Trophoblast cell (in vitro differentiated cells and primary cell): ENCODE data around the gene GOSR1.
"Not testable (repeated sequence)": the region's sequence is repeated elsewhere in the genome, so short reads cannot be mapped to it uniquely, and the experiment has no call there.

Experiments used
- DNase-seq, 2 donors: peaks; one replicate each; pipeline ENCODE4 v3.0.0-alpha.2; 2016
- H2AFZ ChIP-seq: 2 replicates; pipeline ENCODE4 v1.6.1; 2013; ENCODE audit warnings: low read length, moderate library complexity, mild to moderate bottlenecking; ENCODE audit not compliant: insufficient read depth, poor library complexity
- H2AK5ac ChIP-seq: 2 replicates; pipeline ENCODE4 v1.6.1; 2013; ENCODE audit warnings: mild to moderate bottlenecking, low read length
- H2BK120ac ChIP-seq: 2 replicates; pipeline ENCODE4 v1.6.1; 2013; ENCODE audit warnings: low read length, mild to moderate bottlenecking, moderate library complexity; ENCODE audit not compliant: insufficient read depth, poor library complexity
- H2BK12ac ChIP-seq: 2 replicates; pipeline ENCODE4 v1.6.1; 2013; ENCODE audit warnings: mild to moderate bottlenecking, low read length, moderate library complexity
- H2BK5ac ChIP-seq: 2 replicates; pipeline ENCODE4 v1.6.1; 2013; ENCODE audit warnings: low read length, low read depth, moderate library complexity, mild to moderate bottlenecking; ENCODE audit not compliant: poor library complexity
- H3K14ac ChIP-seq: 2 replicates; pipeline ENCODE4 v1.6.1; 2013; ENCODE audit warnings: mild to moderate bottlenecking, low read length
- H3K18ac ChIP-seq: 2 replicates; pipeline ENCODE4 v1.6.1; 2013; ENCODE audit warnings: mild to moderate bottlenecking, low read length
- H3K23ac ChIP-seq: 2 replicates; pipeline ENCODE4 v1.6.1; 2013; ENCODE audit warnings: low read length
- H3K27ac ChIP-seq: 2 replicates; pipeline ENCODE4 v1.5.1; 2013; ENCODE audit warnings: low read depth, mild to moderate bottlenecking, inconsistent platforms, low read length, moderate library complexity
- H3K27me3 ChIP-seq: 2 replicates; pipeline ENCODE4 v1.6.1; 2013; ENCODE audit warnings: inconsistent platforms, mild to moderate bottlenecking, low read length, moderate library complexity; ENCODE audit not compliant: insufficient read depth
- H3K36me3 ChIP-seq, 2 experiments: 1 replicate in 1 of 2; 2 replicates in 1 of 2; pipeline ENCODE4 v1.6.1; 2013; ENCODE audit warnings: low read length in 2 of 2, mild to moderate bottlenecking in 2 of 2, moderate library complexity in 1 of 2; ENCODE audit not compliant: insufficient read depth in 2 of 2, control insufficient read depth in 1 of 2
- H3K4ac ChIP-seq: 2 replicates; pipeline ENCODE4 v1.6.1; 2013; ENCODE audit warnings: low read depth, mild to moderate bottlenecking, low read length, moderate library complexity
- H3K4me1 ChIP-seq, 2 experiments: 1 replicate in 1 of 2; 2 replicates in 1 of 2; pipeline ENCODE4 v1.6.1; 2013; ENCODE audit warnings: low read length in 2 of 2, mild to moderate bottlenecking in 2 of 2, moderate library complexity in 1 of 2; ENCODE audit not compliant: insufficient read depth in 2 of 2, control insufficient read depth in 1 of 2
- H3K4me2 ChIP-seq: 2 replicates; pipeline ENCODE4 v1.6.1; 2013; ENCODE audit warnings: inconsistent platforms, mild to moderate bottlenecking, low read length, moderate library complexity
- H3K4me3 ChIP-seq: 2 replicates; pipeline ENCODE4 v1.5.1; 2013; ENCODE audit warnings: mild to moderate bottlenecking, low read depth, low read length, inconsistent platforms
- H3K79me1 ChIP-seq: one replicate; pipeline ENCODE4 v1.6.1; 2013; ENCODE audit warnings: low read length
- H3K79me2 ChIP-seq: 2 replicates; pipeline ENCODE4 v1.6.1; 2013; ENCODE audit warnings: low read length, mild to moderate bottlenecking; ENCODE audit not compliant: control insufficient read depth, insufficient read depth, poor library complexity
- H3K9ac ChIP-seq: 2 replicates; pipeline ENCODE4 v1.6.1; 2013; ENCODE audit warnings: mild to moderate bottlenecking, low read length
- H3K9me3 ChIP-seq: 2 replicates; pipeline ENCODE4 v1.6.1; 2013; ENCODE audit warnings: low read depth, mild to moderate bottlenecking, control low read depth, inconsistent platforms, low read length; ENCODE audit not compliant: insufficient read depth
- H4K12ac ChIP-seq: 2 replicates; pipeline ENCODE4 v1.6.1; 2013; ENCODE audit warnings: low read depth, mild to moderate bottlenecking, low read length, moderate library complexity
- H4K8ac ChIP-seq: 2 replicates; pipeline ENCODE4 v1.6.1; 2013; ENCODE audit warnings: low read depth, mild to moderate bottlenecking, low read length, moderate library complexity
- H4K91ac ChIP-seq: one replicate; pipeline ENCODE4 v1.6.1; 2013; ENCODE audit warnings: low read depth, mild to moderate bottlenecking, low read length, moderate library complexity
- WGBS: extraction: QIAGEN DNeasy Blood & Tissue Kit; methylation state at CpG from one replicate; pipeline ENCODE4 v1.1.7; 2013; ENCODE audit warnings: missing lambda C conversion rate; ENCODE audit not compliant: insufficient read length, insufficient coverage; ENCODE audit errors: extremely low coverage; 5-methylcytosine and 5-hydroxymethylcytosine counted together

GOSR1 gene

GRCh38 chr17:30523236-30523635 lies 46.0 kb downstream of the GOSR1 start:
- not testable (repeated sequence) for H3K4me3 ChIP-seq, H3K4me1 ChIP-seq, H3K18ac ChIP-seq, H3K9ac ChIP-seq, H4K12ac ChIP-seq, H3K4ac ChIP-seq, H3K9me3 ChIP-seq, H2AK5ac ChIP-seq, H4K8ac ChIP-seq, H2BK120ac ChIP-seq, H2AFZ ChIP-seq, H3K14ac ChIP-seq, H3K23ac ChIP-seq, H4K91ac ChIP-seq, H3K4me2 ChIP-seq, H2BK12ac ChIP-seq, H3K27ac ChIP-seq, H3K27me3 ChIP-seq, H3K79me2 ChIP-seq, DNase-seq, H2BK5ac ChIP-seq, H3K79me1 ChIP-seq
- WGBS = no CpG with 5 or more reads among the region's 35 CpGs
- H3K36me3 ChIP-seq = peaks cover 22 to 25% of the 10 kb centered on the region in 2 experiments

GRCh38 chr17:30524847-30525246 lies 47.6 kb downstream of the GOSR1 start:
- H4K91ac ChIP-seq = no peak overlapping the region
- no peak overlapping the region for H4K8ac ChIP-seq
- H3K27ac ChIP-seq = no peak overlapping the region
- H3K4me3 ChIP-seq = no peak overlapping the region
- peaks cover 18% of the 10 kb centered on the region in 2 experiments for H3K36me3 ChIP-seq
- WGBS = no CpG with 5 or more reads among the region's 3 CpGs
- peaks cover 8% of the 10 kb centered on the region for H3K9me3 ChIP-seq
- H2BK120ac ChIP-seq = no peak overlapping the region
- no peak overlapping the region for H2AK5ac ChIP-seq
- no peak overlapping the region for H4K12ac ChIP-seq
- H3K79me2 ChIP-seq = no peaks in the 10 kb centered on the region
- H2BK12ac ChIP-seq = no peak overlapping the region
- H3K79me1 ChIP-seq = no peaks in the 10 kb centered on the region
- no peak overlapping the region for H3K18ac ChIP-seq
- H2BK5ac ChIP-seq = no peak overlapping the region
- H2AFZ ChIP-seq = no peak overlapping the region
- no peaks in the 10 kb centered on the region for H3K4me1 ChIP-seq
- H3K9ac ChIP-seq = no peak overlapping the region
- DNase-seq = peak; percentile 26 to 82
- no peak overlapping the region for H3K14ac ChIP-seq
- no peak overlapping the region for H3K4me2 ChIP-seq
- H3K27me3 ChIP-seq = no peaks in the 10 kb centered on the region
- no peak overlapping the region for H3K23ac ChIP-seq
- H3K4ac ChIP-seq = no peak overlapping the region

- Histone ChIP-seq H3K18ac (no peak overlapping the region), H4K8ac (no peak overlapping the region)
- no CpG with 5 or more reads among the region's 2 CpGs for WGBS
Measured at GRCh38 chr17:30526401-30526800, 49.2 kb downstream of the GOSR1 start.

GRCh38 chr17:30528701-30529100 lies 51.5 kb downstream of the GOSR1 start:
- H2AFZ ChIP-seq, H3K23ac ChIP-seq, H4K12ac ChIP-seq, H2BK12ac ChIP-seq, H2BK5ac ChIP-seq, H3K27me3 ChIP-seq, H3K36me3 ChIP-seq, H3K79me2 ChIP-seq, H3K4me2 ChIP-seq, H3K18ac ChIP-seq, H3K79me1 ChIP-seq, H4K8ac ChIP-seq, H3K9me3 ChIP-seq, H4K91ac ChIP-seq, H3K27ac ChIP-seq, H3K14ac ChIP-seq, H2AK5ac ChIP-seq, H3K9ac ChIP-seq, H2BK120ac ChIP-seq, H3K4me3 ChIP-seq, H3K4ac ChIP-seq: not testable (repeated sequence)
- WGBS = no CpG with 5 or more reads among the region's 5 CpGs
- peaks cover 7 to 10% of the 10 kb centered on the region in 2 experiments for H3K4me1 ChIP-seq
- peak; percentile 55 to 78 for DNase-seq

More at GRCh38 chr17:30526401-30526800, 49.2 kb downstream of the GOSR1 start:
- Histone ChIP-seq H3K4ac (no peak overlapping the region), H4K91ac (no peak overlapping the region), H3K4me2 (no peak overlapping the region), H3K23ac (no peak overlapping the region), H4K12ac (no peak overlapping the region), H3K27ac (no peak overlapping the region), H3K27me3 (no peaks in the 10 kb centered on the region), H3K79me1 (no peaks in the 10 kb centered on the region), H2BK120ac (no peak overlapping the region), H2AFZ (no peak overlapping the region), H2BK12ac (no peak overlapping the region), H3K36me3 (peaks cover 15 to 16% of the 10 kb centered on the region in 2 experiments), H3K14ac (no peak overlapping the region), H2AK5ac (no peak overlapping the region), H3K9me3 (peaks cover 8% of the 10 kb centered on the region), H3K4me3 (no peak overlapping the region), H3K79me2 (no peaks in the 10 kb centered on the region), H3K4me1 (peaks cover 7 to 10% of the 10 kb centered on the region in 2 experiments), H3K9ac (no peak overlapping the region), H2BK5ac (no peak overlapping the region)
- DNase-seq = no peak
